ENCODE data around the gene MED12L. TPM values are rescaled to one million over a fixed set of nuclear protein-coding genes. Genes with fewer than 3 reads are reported as not detected.

MED12L gene
- total and polyA plus RNA-seq, 10 of the 15 experiments (the other 5 are each of a cell fraction or from before 2014, with no cell fraction given): 0.01 to 0.06 (median 0.03) TPM; not detected in 2

DNA sequence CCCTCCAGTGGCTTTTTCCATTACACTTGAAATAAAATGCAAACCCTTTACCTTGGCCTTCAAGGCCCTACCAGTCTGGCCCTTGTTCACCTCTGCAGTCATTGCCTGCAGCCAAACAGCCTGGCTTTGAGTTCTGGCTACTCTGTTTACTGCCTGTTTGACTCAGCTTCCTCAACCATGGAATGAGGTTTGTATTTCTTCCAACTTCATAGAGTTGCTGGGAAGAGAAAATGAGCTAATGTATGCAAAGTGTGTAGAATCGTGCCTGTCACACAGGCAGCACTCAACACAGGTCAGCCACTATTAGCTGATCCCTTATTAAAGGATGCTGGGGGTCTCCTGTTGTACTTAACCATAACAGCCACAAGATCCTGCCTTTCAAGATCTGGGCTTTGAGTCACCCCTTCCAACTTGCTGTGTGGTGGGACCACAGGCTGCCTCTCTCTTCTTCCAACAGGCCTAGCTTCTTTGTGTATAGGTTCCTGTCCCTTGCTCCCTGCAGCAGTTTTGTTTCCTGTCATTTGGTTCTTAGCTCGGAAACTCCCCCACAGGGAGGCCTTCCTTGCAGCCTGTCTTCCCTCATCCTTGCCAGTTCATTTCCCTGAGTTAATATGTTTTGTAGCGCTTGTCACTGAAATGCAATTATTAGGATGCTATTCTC is 6.4 kb downstream of the MED12L start (continued):
- TF ChIP-seq MTA3 (IDR thresholded peaks at IDR 0.05; ENCODE audit: borderline replicate concordance, low read length): no peak
- TF ChIP-seq, protein P1, sequence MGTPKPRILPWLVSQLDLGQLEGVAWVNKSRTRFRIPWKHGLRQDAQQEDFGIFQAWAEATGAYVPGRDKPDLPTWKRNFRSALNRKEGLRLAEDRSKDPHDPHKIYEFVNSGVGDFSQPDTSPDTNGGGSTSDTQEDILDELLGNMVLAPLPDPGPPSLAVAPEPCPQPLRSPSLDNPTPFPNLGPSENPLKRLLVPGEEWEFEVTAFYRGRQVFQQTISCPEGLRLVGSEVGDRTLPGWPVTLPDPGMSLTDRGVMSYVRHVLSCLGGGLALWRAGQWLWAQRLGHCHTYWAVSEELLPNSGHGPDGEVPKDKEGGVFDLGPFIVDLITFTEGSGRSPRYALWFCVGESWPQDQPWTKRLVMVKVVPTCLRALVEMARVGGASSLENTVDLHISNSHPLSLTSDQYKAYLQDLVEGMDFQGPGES (IDR thresholded peaks at IDR 0.05): no peak
- no peak for TF ChIP-seq TCF7 (IDR thresholded peaks at IDR 0.05; ENCODE audit: borderline replicate concordance)

DNA sequence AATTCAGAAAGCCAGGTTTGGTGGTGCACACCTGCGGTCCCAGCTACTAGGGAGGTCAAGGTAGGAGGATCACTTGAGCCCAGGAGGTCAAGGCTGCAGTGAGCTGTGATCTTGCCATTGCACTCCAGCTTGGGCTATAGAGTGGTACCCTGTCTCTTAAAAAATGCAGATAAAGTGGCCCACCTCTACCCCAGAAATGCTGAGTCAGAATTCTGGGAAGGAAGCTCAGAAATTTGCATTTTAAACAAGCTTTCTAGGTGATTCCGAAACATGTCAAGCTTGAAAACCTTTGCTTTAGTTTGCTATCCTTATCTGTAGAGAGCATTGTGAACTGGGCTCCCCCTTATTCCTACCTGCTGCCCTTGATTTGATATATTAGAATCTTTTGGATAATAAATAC is 7.7 kb downstream of the MED12L start:
- Histone ChIP-seq H3K79me2 (ENCODE audit: control insufficient read depth, insufficient read depth, low read length) (no peaks in the 10 kb centered on the region), H3K4me3 (no peak overlapping the region), H3K36me3 (ENCODE audit: control insufficient read depth in 2 of 2, insufficient read depth in 2 of 2, low read length in 1 of 2) (no peaks in the 10 kb centered on the region), H3K9ac (ENCODE audit: control insufficient read depth, insufficient read depth, low read length) (no peak overlapping the region), H3K27me3 (replicated peaks in 1 of 2; ENCODE audit: control insufficient read depth in 2 of 2, insufficient read depth in 2 of 2, low read length in 1 of 2) (peaks cover 0 to 1% of the 10 kb centered on the region in 2 experiments; a peak in 3 of 4 replicates), H3K27ac (ENCODE audit: control insufficient read depth, insufficient read depth) (no peak overlapping the region), H3K4me1 (ENCODE audit: control insufficient read depth, insufficient read depth, low read length) (no peaks in the 10 kb centered on the region; the same call in 1 of the 2 replicates), H3K9me3 (replicated peaks; ENCODE audit: control insufficient read depth, insufficient read depth, low read length) (no peaks in the 10 kb centered on the region; the same call in 2 of the 3 replicates), H4K20me1 (ENCODE audit: control insufficient read depth, insufficient read depth) (no peaks in the 10 kb centered on the region), H2AFZ (ENCODE audit: control insufficient read depth, low read depth, low read length) (no peak overlapping the region), H3K4me2 (ENCODE audit: control insufficient read depth, insufficient read depth) (no peak overlapping the region)
- FAIRE-seq: no peak
- POLR2A ChIA-PET: no interaction called here
- WGBS (ENCODE audit: insufficient coverage, insufficient replicate concordance, low lambda C conversion rate, missing lambda C conversion rate): 82% methylated on average over 2 of the region's 2 CpGs
- BruUV-seq (replicated peaks): no TSS peak
- in situ Hi-C loops (cut with MboI) (no loop called here), intact Hi-C loops (cut with micrococcal nuclease; ENCODE audit: unreplicated experiment) (no loop called here)
- SMC1A ChIA-PET (ENCODE audit: uncharacterized antibody, unreplicated experiment): no interaction called here
- DNase-seq (ENCODE audit: low read depth, low spot score): no peak
- ATAC-seq: no peak
- RAD21 ChIA-PET (ENCODE audit: unreplicated experiment): no interaction called here
- CTCF ChIA-PET: interaction anchor here (1.0 kb wide), 1 partner anchor 9 kb away, joined by 3 read pairs; no protein-coding TSS in a partner anchor
- TF ChIP-seq TCF12 (IDR thresholded peaks at IDR 0.05; ENCODE audit: low read depth, low read length): no peak
- TF ChIP-seq, protein P2, sequence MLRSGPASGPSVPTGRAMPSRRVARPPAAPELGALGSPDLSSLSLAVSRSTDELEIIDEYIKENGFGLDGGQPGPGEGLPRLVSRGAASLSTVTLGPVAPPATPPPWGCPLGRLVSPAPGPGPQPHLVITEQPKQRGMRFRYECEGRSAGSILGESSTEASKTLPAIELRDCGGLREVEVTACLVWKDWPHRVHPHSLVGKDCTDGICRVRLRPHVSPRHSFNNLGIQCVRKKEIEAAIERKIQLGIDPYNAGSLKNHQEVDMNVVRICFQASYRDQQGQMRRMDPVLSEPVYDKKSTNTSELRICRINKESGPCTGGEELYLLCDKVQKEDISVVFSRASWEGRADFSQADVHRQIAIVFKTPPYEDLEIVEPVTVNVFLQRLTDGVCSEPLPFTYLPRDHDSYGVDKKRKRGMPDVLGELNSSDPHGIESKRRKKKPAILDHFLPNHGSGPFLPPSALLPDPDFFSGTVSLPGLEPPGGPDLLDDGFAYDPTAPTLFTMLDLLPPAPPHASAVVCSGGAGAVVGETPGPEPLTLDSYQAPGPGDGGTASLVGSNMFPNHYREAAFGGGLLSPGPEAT (IDR thresholded peaks at IDR 0.05; ENCODE audit: low read depth): no peak
- no peak for TF ChIP-seq SUPT20H (IDR thresholded peaks at IDR 0.05; ENCODE audit: borderline replicate concordance, control insufficient read depth, low read depth, low read length)
- TF ChIP-seq, protein P3, sequence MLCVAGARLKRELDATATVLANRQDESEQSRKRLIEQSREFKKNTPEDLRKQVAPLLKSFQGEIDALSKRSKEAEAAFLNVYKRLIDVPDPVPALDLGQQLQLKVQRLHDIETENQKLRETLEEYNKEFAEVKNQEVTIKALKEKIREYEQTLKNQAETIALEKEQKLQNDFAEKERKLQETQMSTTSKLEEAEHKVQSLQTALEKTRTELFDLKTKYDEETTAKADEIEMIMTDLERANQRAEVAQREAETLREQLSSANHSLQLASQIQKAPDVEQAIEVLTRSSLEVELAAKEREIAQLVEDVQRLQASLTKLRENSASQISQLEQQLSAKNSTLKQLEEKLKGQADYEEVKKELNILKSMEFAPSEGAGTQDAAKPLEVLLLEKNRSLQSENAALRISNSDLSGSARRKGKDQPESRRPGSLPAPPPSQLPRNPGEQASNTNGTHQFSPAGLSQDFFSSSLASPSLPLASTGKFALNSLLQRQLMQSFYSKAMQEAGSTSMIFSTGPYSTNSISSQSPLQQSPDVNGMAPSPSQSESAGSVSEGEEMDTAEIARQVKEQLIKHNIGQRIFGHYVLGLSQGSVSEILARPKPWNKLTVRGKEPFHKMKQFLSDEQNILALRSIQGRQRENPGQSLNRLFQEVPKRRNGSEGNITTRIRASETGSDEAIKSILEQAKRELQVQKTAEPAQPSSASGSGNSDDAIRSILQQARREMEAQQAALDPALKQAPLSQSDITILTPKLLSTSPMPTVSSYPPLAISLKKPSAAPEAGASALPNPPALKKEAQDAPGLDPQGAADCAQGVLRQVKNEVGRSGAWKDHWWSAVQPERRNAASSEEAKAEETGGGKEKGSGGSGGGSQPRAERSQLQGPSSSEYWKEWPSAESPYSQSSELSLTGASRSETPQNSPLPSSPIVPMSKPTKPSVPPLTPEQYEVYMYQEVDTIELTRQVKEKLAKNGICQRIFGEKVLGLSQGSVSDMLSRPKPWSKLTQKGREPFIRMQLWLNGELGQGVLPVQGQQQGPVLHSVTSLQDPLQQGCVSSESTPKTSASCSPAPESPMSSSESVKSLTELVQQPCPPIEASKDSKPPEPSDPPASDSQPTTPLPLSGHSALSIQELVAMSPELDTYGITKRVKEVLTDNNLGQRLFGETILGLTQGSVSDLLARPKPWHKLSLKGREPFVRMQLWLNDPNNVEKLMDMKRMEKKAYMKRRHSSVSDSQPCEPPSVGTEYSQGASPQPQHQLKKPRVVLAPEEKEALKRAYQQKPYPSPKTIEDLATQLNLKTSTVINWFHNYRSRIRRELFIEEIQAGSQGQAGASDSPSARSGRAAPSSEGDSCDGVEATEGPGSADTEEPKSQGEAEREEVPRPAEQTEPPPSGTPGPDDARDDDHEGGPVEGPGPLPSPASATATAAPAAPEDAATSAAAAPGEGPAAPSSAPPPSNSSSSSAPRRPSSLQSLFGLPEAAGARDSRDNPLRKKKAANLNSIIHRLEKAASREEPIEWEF (IDR thresholded peaks at IDR 0.05; ENCODE audit: insufficient replicate concordance, low read depth, low read length): no peak
- TF ChIP-seq STAT3 (IDR thresholded peaks at IDR 0.05; ENCODE audit: low read depth, low read length): no peak
- TF ChIP-seq ZNF24 (IDR thresholded peaks at IDR 0.05): no peak
- TF ChIP-seq, protein P4, sequence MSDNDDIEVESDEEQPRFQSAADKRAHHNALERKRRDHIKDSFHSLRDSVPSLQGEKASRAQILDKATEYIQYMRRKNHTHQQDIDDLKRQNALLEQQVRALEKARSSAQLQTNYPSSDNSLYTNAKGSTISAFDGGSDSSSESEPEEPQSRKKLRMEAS (IDR thresholded peaks at IDR 0.05; ENCODE audit: low read depth, low read length): no peak
- no peak for TF ChIP-seq NR2C2 (IDR thresholded peaks at IDR 0.05; ENCODE audit: borderline replicate concordance, control insufficient read depth, insufficient read length, low read depth)

Data from GM12878 (cell line).